HL-60 (cell line): Measurements from ENCODE around the gene TNFRSF8.

Experiments
- DNase-seq, 2 experiments: peaks; one replicate each; pipeline ENCODE4 v3.0.0-alpha.2; 2010 to 2020; ENCODE audit warnings: low read depth in 1 of 2, low spot score in 1 of 2
- H3K27ac ChIP-seq: fragments of 250-450 bp; sonication (Bioruptor Pico); replicated peaks from 2 replicates; pipeline ENCODE4 v1.5.1; 2020; ENCODE audit warnings: mild to moderate bottlenecking, moderate library complexity
- H3K27me3 ChIP-seq: fragments of 250-450 bp; sonication (Bioruptor Pico); 2 replicates; pipeline ENCODE4 v1.5.1; 2021; ENCODE audit warnings: mild to moderate bottlenecking, moderate library complexity; ENCODE audit not compliant: insufficient read depth, poor library complexity, severe bottlenecking
- H3K4me3 ChIP-seq: replicated peaks from 2 replicates; pipeline ENCODE4 v1.5.1; 2011; ENCODE audit warnings: mild to moderate bottlenecking, control low read depth, low read length; ENCODE audit not compliant: insufficient read depth
- CTCF ChIP-seq: IDR thresholded peaks from one replicate; pipeline ENCODE4 v1.5.1; 2011; ENCODE audit warnings: low read length, control low read depth, inconsistent platforms; ENCODE audit not compliant: insufficient read depth
- GABPA ChIP-seq: IDR thresholded peaks from 2 replicates; pipeline ENCODE4 v1.6.1; 2012; ENCODE audit warnings: low read depth
- POLR2AphosphoS5 ChIP-seq: IDR thresholded peaks from 2 replicates; pipeline ENCODE4 v1.6.1; 2012; ENCODE audit warnings: low read depth
- REST ChIP-seq: IDR thresholded peaks from 2 replicates; pipeline ENCODE4 v1.6.1; 2012; ENCODE audit warnings: low read depth; ENCODE audit not compliant: insufficient replicate concordance
- SPI1 ChIP-seq: IDR thresholded peaks from 2 replicates; pipeline ENCODE4 v1.6.1; 2012; ENCODE audit warnings: low read depth, mild to moderate bottlenecking, borderline replicate concordance

The TNFRSF8 gene

GRCh38 chr1:12121212-12122003 lies 58.3 kb downstream of the TNFRSF8 start:
- DNase-seq: no peak
- TF ChIP-seq CTCF (no peak), GABPA (no peak), REST (no peak), POLR2AphosphoS5 (no peak), SPI1 (no peak)
- no peaks in the 10 kb centered on the region for H3K27me3 ChIP-seq
- H3K4me3 ChIP-seq: no peak overlapping the region
- H3K27ac ChIP-seq: no peak overlapping the region

- no peak for DNase-seq
- Histone ChIP-seq H3K4me3 (no peak overlapping the region), H3K27me3 (no peaks in the 10 kb centered on the region), H3K27ac (no peak overlapping the region)
- no peak for TF ChIP-seq SPI1
- TF ChIP-seq POLR2AphosphoS5: no peak
- no peak for TF ChIP-seq REST
These were observed 60.1 kb downstream of the TNFRSF8 start for GRCh38 chr1:12123172-12123571.

- peak; percentile 48 to 83 for DNase-seq
- peak; percentile 79 for TF ChIP-seq CTCF
- TF ChIP-seq REST: no peak
- no peaks in the 10 kb centered on the region for H3K27me3 ChIP-seq
- H3K27ac ChIP-seq: peak overlapping the region; percentile 67
- H3K4me3 ChIP-seq: no peak overlapping the region
These were observed 61.8 kb downstream of the TNFRSF8 start for GRCh38 chr1:12124693-12125421.
